M059J (cell line): ENCODE results near the gene ST8SIA2. TPM values are rescaled to one million over a fixed set of nuclear protein-coding genes. Genes with fewer than 3 reads are reported as not detected.
"Not testable (repeated sequence)": the region's sequence is repeated elsewhere in the genome, so short reads cannot be mapped to it uniquely, and the experiment has no call there.

Experiments
- DNase-seq: peaks from one replicate; pipeline ENCODE4 v3.0.0-alpha.2; 2012; ENCODE audit warnings: low read depth
- total RNA-seq: library from RNA; depleted of rRNA; stranded (reverse); fragments of >200 nt; shearing (Covaris generic); gene quantifications from 2 replicates; pipeline ENCODE4 v1.2.3, GENCODE V29; 2014

Gene ST8SIA2
- total RNA-seq, 1 experiment from 2014 or later: 1.5 TPM

- no peak for DNase-seq
Measured at GRCh38 chr15:92435145-92435544, 41.5 kb downstream of the ST8SIA2 start.

DNA sequence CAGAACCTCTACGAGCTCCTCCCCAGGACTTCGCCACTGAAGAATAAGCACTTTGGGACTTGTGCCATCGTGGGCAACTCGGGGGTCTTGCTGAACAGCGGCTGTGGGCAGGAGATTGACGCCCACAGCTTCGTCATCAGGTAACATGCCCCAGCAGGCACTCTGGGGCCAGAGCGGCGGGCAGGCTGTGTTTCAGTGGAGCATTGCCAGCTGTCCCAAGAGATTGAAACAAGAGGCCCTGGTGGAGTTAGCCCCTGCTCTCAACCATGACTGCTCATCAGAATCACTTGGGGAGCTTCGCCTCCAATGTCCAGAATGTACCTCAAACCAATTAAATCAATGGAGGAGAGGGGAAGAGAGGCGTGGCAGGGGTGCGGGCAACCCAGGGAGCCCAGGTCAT, 44.8 kb downstream of the ST8SIA2 start:
- DNase-seq: no peak

GRCh38 chr15:92443381-92443780, 49.7 kb downstream of the ST8SIA2 start:
- DNase-seq: no peak

DNA sequence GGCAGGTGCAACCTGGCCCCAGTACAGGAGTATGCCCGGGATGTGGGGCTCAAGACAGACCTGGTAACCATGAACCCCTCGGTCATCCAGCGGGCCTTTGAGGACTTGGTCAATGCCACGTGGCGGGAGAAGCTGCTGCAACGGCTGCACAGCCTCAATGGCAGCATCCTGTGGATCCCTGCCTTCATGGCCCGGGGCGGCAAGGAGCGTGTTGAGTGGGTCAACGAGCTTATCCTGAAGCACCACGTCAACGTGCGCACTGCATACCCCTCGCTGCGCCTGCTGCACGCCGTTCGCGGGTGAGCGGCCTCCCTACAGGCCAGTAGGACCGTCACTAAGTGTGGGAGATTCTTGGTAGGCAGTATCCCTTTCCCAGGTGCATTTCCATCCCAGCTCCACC, 51.0 kb downstream of the ST8SIA2 start:
- no peak for DNase-seq

GRCh38 chr15:92448370-92448769, 54.7 kb downstream of the ST8SIA2 start:
- DNase-seq: no peak

- peak; percentile 79 for DNase-seq
Measured at GRCh38 chr15:92449476-92449875, 55.8 kb downstream of the ST8SIA2 start.

- peak; percentile 96 for DNase-seq
Measured at GRCh38 chr15:92451225-92451825, 57.6 kb downstream of the ST8SIA2 start.

- DNase-seq: peak; percentile 43
Measured at GRCh38 chr15:92452143-92452542, 58.5 kb downstream of the ST8SIA2 start.

GRCh38 chr15:92453607-92454006, 59.9 kb downstream of the ST8SIA2 start:
- DNase-seq: no peak

DNA sequence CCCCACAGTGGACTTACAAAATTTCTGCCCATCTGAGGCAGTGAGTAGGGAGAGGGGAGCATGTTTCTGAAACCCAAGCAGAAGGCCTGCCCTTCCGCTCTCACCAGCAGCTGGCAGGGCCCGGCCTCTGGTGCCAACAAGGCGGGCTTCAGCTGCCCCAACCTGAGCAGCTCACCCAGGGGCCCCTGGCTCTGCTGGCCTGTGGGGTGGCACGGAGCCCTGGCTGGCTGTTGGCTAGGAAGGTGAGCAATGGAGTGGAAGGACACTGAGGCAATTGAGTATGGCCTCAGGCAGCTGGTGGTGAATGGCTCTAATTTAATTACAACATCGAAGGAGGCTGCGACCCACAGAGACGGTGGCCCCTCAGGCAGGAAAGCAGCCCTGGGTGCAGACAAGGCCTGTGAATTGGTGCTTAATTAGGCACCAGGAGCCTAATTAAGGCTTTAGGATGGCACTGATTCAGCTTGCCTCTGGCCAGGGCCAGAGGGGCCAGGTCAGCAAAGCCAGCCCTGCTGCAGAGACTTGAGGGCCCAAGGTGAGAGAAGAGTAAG, 60.9 kb downstream of the ST8SIA2 start:
- peak; percentile 31 for DNase-seq

DNA sequence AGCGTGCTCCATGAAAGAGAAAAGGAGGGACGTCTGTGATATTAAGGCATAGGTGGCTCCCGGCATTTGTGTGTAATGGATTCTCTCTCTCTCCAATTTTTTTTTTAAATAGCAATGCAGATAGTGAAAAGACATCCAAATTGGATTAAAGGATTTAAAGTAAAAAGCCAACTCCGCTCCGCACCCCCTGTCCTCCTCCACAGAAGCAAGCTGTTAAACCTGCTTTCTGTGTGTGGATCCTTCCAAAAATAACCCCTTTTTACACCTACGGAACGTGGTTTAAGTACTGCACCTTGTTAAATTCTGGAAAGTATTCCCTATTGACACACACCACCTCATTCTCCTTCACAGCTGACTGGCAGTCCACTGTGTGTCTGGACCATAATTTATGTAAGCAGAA, 61.6 kb downstream of the ST8SIA2 start:
- no peak for DNase-seq

GRCh38 chr15:92457471-92458041, 63.9 kb downstream of the ST8SIA2 start:
- no peak for DNase-seq

DNA sequence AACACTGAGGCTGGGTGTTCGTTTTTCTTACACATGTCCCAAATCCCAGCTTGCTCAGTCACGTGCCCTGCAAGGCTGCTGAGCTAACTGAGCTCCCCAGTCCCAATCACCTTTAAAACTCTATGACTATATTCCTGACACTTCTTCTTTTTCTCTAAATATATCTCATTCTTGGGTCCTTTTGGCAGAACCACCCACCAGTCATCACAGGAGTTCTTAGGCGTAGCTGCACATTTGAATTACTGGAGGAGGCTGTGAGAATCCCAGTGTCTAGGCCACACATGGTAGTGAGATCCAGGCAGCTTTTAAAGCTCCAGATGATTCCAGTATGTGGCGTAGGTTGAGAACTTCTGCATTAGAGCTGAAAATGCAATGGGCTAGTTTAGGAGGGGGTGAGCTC, 66.3 kb downstream of the ST8SIA2 start:
- no peak for DNase-seq

- DNase-seq: no peak
Measured at GRCh38 chr15:92462424-92463125, 68.9 kb downstream of the ST8SIA2 start.

- DNase-seq: no peak
Measured at GRCh38 chr15:92463352-92463751, 69.7 kb downstream of the ST8SIA2 start.

- peak; percentile 73 for DNase-seq
Measured at GRCh38 chr15:92463826-92464225, 70.1 kb downstream of the ST8SIA2 start.

GRCh38 chr15:92466834-92467233, 73.2 kb downstream of the ST8SIA2 start:
- no peak for DNase-seq

GRCh38 chr15:92467245-92467644, 73.6 kb downstream of the ST8SIA2 start:
- DNase-seq: no peak

DNA sequence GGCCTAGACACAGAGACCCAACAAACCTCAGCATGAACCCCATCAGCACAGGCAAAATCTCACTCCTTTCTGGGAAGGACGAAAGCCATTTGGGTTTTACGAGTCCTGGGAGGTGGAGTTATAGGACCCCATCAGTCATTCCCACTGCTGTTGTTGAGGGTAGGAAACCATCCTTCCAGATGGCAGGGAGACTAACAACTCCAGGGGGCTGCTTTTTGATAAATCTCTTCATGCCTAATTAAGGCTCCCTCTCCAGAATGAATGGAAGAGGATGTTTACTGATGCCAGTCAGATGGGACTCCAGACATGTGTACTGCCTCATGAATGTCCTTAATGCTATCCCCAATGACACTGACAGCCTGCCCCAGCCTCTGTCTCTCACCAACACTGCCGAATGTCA, 75.3 kb downstream of the ST8SIA2 start:
- DNase-seq: no peak

- DNase-seq: peak; percentile 32
Measured at GRCh38 chr15:92471288-92471687, 77.6 kb downstream of the ST8SIA2 start.

DNA sequence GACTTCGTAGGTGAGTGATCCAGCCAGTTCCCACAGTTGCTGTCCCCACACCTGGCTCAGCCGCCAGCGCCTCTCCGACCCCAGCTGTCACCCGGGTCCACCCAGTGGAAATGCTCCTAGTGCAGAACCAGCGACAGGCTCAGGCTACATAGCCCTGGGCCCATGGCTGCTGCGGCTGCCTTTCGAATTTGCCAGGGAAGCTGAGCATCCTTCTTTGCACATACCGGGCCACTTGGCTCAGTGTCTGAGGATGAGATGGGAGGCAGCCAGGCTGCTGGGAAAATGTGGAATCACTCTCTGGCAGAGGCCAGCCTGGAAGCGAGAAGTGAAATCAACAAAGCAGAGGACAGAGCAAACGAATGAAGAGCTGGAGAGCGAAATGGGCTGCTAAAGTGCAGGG, 80.1 kb downstream of the ST8SIA2 start:
- no peak for DNase-seq

DNA sequence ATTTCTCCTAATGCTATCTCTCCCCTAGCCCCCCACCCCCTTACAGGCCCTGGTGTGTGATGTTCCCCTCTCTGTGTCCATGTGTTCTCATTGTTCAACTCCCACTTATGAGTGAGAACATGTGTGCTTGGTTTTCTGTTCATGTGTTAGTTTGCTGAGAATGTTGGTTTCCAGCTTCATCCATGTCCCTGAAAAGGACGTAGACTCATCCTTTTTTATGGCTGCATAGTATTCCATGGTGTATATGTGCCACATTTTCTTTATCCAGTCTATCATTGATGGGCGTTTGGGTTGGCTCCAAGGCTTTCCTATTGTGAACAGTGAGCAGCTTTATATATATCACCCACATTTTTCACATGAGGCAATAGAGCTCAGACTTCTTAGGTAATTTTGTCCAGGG, 86.0 kb downstream of the ST8SIA2 start:
- DNase-seq: not testable (repeated sequence)

GRCh38 chr15:92480361-92480760, 86.7 kb downstream of the ST8SIA2 start:
- DNase-seq: no peak
